ENCODE results near the gene TERF2IP.
A peak's percentile ranks its signal among the peaks of the same experiment; 100 is the strongest.

TERF2IP gene

GRCh38 chr16:75635036-75635435, 12.5 kb upstream of the TERF2IP start:
- H3K4me3 ChIP-seq (ENCODE audit: low read depth, low read length): no peak overlapping the region
- no peak for TF ChIP-seq CTCF (IDR thresholded peaks at IDR 0.05; ENCODE audit: insufficient read depth, low read depth, low read length, missing control alignments)
- no peak for DNase-seq (ENCODE audit: low read depth)

- no peak for DNase-seq (ENCODE audit: low read depth)
- no peak for TF ChIP-seq CTCF (IDR thresholded peaks at IDR 0.05; ENCODE audit: insufficient read depth, low read depth, low read length, missing control alignments)
- no peak overlapping the region for H3K4me3 ChIP-seq (ENCODE audit: low read depth, low read length)
Measured at GRCh38 chr16:75640598-75640997, 7.0 kb upstream of the TERF2IP start.

GRCh38 chr16:75644240-75645012, 3.1 kb upstream of the TERF2IP start:
- H3K4me3 ChIP-seq (ENCODE audit: low read depth, low read length): no peak overlapping the region
- no peak for TF ChIP-seq CTCF (IDR thresholded peaks at IDR 0.05; ENCODE audit: insufficient read depth, low read depth, low read length, missing control alignments)
- no peak for DNase-seq (ENCODE audit: low read depth)

- DNase-seq (ENCODE audit: low read depth): no peak
- peak overlapping the region; percentile 66 for H3K4me3 ChIP-seq (ENCODE audit: low read depth, low read length)
- TF ChIP-seq CTCF (IDR thresholded peaks at IDR 0.05; ENCODE audit: insufficient read depth, low read depth, low read length, missing control alignments): no peak
Measured at GRCh38 chr16:75647112-75647491, 471 bp upstream of the TERF2IP start.

- peak overlapping the region; percentile 66 for H3K4me3 ChIP-seq (ENCODE audit: low read depth, low read length)
- TF ChIP-seq CTCF (IDR thresholded peaks at IDR 0.05; ENCODE audit: insufficient read depth, low read depth, low read length, missing control alignments): no peak
- DNase-seq (ENCODE audit: low read depth): peak; percentile 85
Measured at GRCh38 chr16:75648265-75649076, 898 bp downstream of the TERF2IP start.

GRCh38 chr16:75653922-75654321, 6.3 kb downstream of the TERF2IP start:
- no peak overlapping the region for H3K4me3 ChIP-seq (ENCODE audit: low read depth, low read length)
- no peak for TF ChIP-seq CTCF (IDR thresholded peaks at IDR 0.05; ENCODE audit: insufficient read depth, low read depth, low read length, missing control alignments)
- DNase-seq (ENCODE audit: low read depth): no peak

Measured in GM12865 (cell line).